Testis (tissue), 3 donors: ENCODE data around the gene CPAMD8. TPM values are rescaled to one million over a fixed set of nuclear protein-coding genes. Genes with fewer than 3 reads are reported as not detected.

Experiments used
- DNase-seq: peaks from one replicate; pipeline ENCODE4 v3.0.0-alpha.2; 2019
- H3K27ac ChIP-seq, 2 donors: fragments of 200-600 bp; sonication (generic); one replicate each; pipeline ENCODE4 v1.5.1; 2019
- H3K27me3 ChIP-seq: fragments of 200-600 bp; sonication (generic); one replicate; pipeline ENCODE4 v1.5.1; 2019
- H3K36me3 ChIP-seq: fragments of 200-600 bp; sonication (generic); one replicate; pipeline ENCODE4 v1.5.1; 2017; ENCODE audit warnings: low read depth; ENCODE audit errors: missing control alignments
- H3K4me1 ChIP-seq: fragments of 200-600 bp; sonication (generic); one replicate; pipeline ENCODE4 v1.5.1; 2019
- H3K4me3 ChIP-seq, 2 donors: fragments of 200-600 bp; sonication (generic); one replicate each; pipeline ENCODE4 v1.5.1; 2017 to 2019
- H3K9me3 ChIP-seq: fragments of 200-600 bp; sonication (generic); one replicate; pipeline ENCODE4 v1.5.1; 2017
- CTCF ChIP-seq, 3 experiments: fragments of 450-650 bp in 2 of 3; fragments of 200-600 bp in 1 of 3; sonication (generic) in 1 of 3; IDR thresholded peaks; one replicate each; pipeline ENCODE4 v1.5.1; 2016 to 2019; ENCODE audit warnings: antibody characterized with exemption in 3 of 3, mild to moderate bottlenecking in 2 of 3, moderate library complexity in 1 of 3
- POLR2A ChIP-seq: fragments of 450-650 bp; IDR thresholded peaks from one replicate; pipeline ENCODE4 v1.6.1; 2017; ENCODE audit warnings: antibody characterized with exemption, mild to moderate bottlenecking, moderate library complexity
- WGBS, 2 donors: methylation state at CpG; one replicate each; pipeline ENCODE4 v1.1.5; 2018; 5-methylcytosine and 5-hydroxymethylcytosine counted together
- intact Hi-C: fragments of 100-400 bp; cut with DNase I; formaldehyde crosslinking; loops from one replicate; pipeline ENCODE4 v1.15.1; 2023; ENCODE audit warnings: low total_unique reads
- polyA plus RNA-seq: library from polyadenylated mRNA; stranded (reverse); fragments of 350-450 nt; fragmentation: Illumina TruSeq; extraction: RNeasy Lipid Tissue Mini Kit (QIAGEN cat#74804); gene quantifications from one replicate; pipeline ENCODE4 v1.2.3, GENCODE V29; 2014; ENCODE audit warnings: low read depth, low replicate concordance; ENCODE audit not compliant: insufficient read depth
- total RNA-seq, 2 donors: library from RNA; depleted of rRNA; stranded (reverse); fragments of >200 nt; gene quantifications; one replicate each; pipeline ENCODE4 v1.2.3, GENCODE V29; 2016

Gene CPAMD8
- total and polyA plus RNA-seq, 3 donors from 2014 or later = 12.0 to 46.1 (median 30.8) TPM

GRCh38 chr19:16930753-16931152 lies 95.9 kb downstream of the CPAMD8 start:
- 77 to 84% methylated on average over 5 of the region's 5 CpGs for WGBS, 2 donors
- H3K27me3 ChIP-seq = no peaks in the 10 kb centered on the region

GRCh38 chr19:16928916-16929315 lies 97.7 kb downstream of the CPAMD8 start:
- Histone ChIP-seq H3K4me3 (no peak overlapping the region), H3K36me3 (no peaks in the 10 kb centered on the region), H3K27me3 (no peaks in the 10 kb centered on the region), H3K9me3 (no peaks in the 10 kb centered on the region), H3K27ac (no peak overlapping the region), H3K4me1 (no peaks in the 10 kb centered on the region)
- intact Hi-C loops = no loop called here
- no peak for DNase-seq
- 88 to 97% methylated on average over 10 of the region's 10 CpGs for WGBS, 2 donors
- TF ChIP-seq POLR2A = no peak
- no peak for TF ChIP-seq CTCF (IDR thresholded peaks at IDR 0.05)

More at GRCh38 chr19:16930753-16931152, 95.9 kb downstream of the CPAMD8 start:
- intact Hi-C loops = no loop called here
- Histone ChIP-seq H3K27ac (no peak overlapping the region), H3K9me3 (no peaks in the 10 kb centered on the region), H3K4me3 (no peak overlapping the region), H3K4me1 (no peaks in the 10 kb centered on the region), H3K36me3 (no peaks in the 10 kb centered on the region)
- no peak for DNase-seq
- TF ChIP-seq POLR2A (no peak), CTCF (IDR thresholded peaks at IDR 0.05) (no peak)

- no peaks in the 10 kb centered on the region for H3K27me3 ChIP-seq
- H3K4me3 ChIP-seq = no peak overlapping the region
- no peak for TF ChIP-seq POLR2A
- no peaks in the 10 kb centered on the region for H3K36me3 ChIP-seq
- no peaks in the 10 kb centered on the region for H3K4me1 ChIP-seq
- intact Hi-C loops = no loop called here
- DNase-seq = no peak
- H3K9me3 ChIP-seq = no peaks in the 10 kb centered on the region
- WGBS, 2 donors = 96 to 100% methylated on average over 1 to 2 of the region's 2 CpGs
- no peak overlapping the region for H3K27ac ChIP-seq
These were observed 98.3 kb downstream of the CPAMD8 start for GRCh38 chr19:16928351-16928750.

- no peak overlapping the region for H3K4me3 ChIP-seq
- no peak overlapping the region for H3K27ac ChIP-seq
- TF ChIP-seq POLR2A = no peak
- TF ChIP-seq CTCF (IDR thresholded peaks at IDR 0.05) = no peak
- no peaks in the 10 kb centered on the region for H3K4me1 ChIP-seq
- no peaks in the 10 kb centered on the region for H3K36me3 ChIP-seq
- H3K9me3 ChIP-seq = no peaks in the 10 kb centered on the region
- WGBS, 2 donors = 99 to 100% methylated on average over 6 to 13 of the region's 13 CpGs
- intact Hi-C loops = no loop called here
- no peaks in the 10 kb centered on the region for H3K27me3 ChIP-seq
- no peak for DNase-seq
These were observed 98.7 kb downstream of the CPAMD8 start for GRCh38 chr19:16927883-16928282.

GRCh38 chr19:16922949-16923348 lies 103.7 kb downstream of the CPAMD8 start:
- no peak overlapping the region for H3K4me3 ChIP-seq
- H3K27me3 ChIP-seq = no peaks in the 10 kb centered on the region
- no peaks in the 10 kb centered on the region for H3K9me3 ChIP-seq
- H3K36me3 ChIP-seq = no peaks in the 10 kb centered on the region
- H3K4me1 ChIP-seq = no peaks in the 10 kb centered on the region
- intact Hi-C loops = no loop called here
- WGBS, 2 donors = 93 to 96% methylated on average over 9 to 13 of the region's 13 CpGs
- TF ChIP-seq POLR2A (no peak), CTCF (IDR thresholded peaks at IDR 0.05) (no peak)
- H3K27ac ChIP-seq = no peak overlapping the region
- DNase-seq = no peak
